Measurements from ENCODE around the gene ZBTB21. TPM values are rescaled to one million over a fixed set of nuclear protein-coding genes. Genes with fewer than 3 reads are reported as not detected.
A peak's percentile ranks its signal among the peaks of the same experiment; 100 is the strongest.

The ZBTB21 gene
- polyA plus RNA-seq, 1 of the 3 experiments (the other 2 are of a cell fraction): 2.9 TPM

DNA sequence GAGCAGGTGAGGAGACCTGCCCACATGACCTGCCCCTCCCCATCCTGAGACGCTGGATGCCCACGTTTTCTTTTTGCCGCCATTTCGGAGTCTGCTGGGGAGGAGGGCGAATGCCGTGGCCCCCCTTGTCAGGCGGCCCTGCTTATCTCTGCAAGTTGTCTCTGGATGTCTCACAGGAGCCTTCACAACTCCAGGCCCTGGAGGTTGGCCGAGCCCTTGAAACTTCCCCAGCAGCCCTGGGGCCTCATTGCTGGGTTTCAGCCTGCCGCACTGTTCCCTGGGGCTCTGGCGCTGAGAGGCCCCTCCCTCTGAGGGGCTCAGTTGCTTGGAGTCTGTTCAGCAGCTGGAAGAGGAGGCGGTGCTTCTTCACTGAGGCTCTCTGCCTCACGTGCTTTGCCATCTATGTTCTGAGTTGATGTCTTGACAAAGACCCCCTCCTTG, 29.8 kb upstream of the ZBTB21 start:
- ChIA-PET POLR2A (no interaction called here), CTCF (interaction anchor here (1.3 kb wide), 2 partner anchors 27 to 78 kb away, joined by 4 to 5 read pairs; no protein-coding TSS in a partner anchor)
- Histone ChIP-seq H2AFZ (ENCODE audit: low read depth) (peak overlapping the region; percentile 77; the same call in 1 of the 2 replicates), H3K79me2 (ENCODE audit: insufficient read depth) (no peaks in the 10 kb centered on the region), H3K27ac (ENCODE audit: low read depth in 2 of 2, low read length in 1 of 2) (peak overlapping the region in 1 of 2 experiments; percentile 66; a peak in 2 of 4 replicates), H4K20me1 (ENCODE audit: insufficient read depth) (no peaks in the 10 kb centered on the region), H3K4me2 (0 out of 2 replicates have a peak overlapping the region, but pooled peaks have one; percentile 28), H3K27me3 (ENCODE audit: insufficient read depth) (no peaks in the 10 kb centered on the region), H3K4me1 (ENCODE audit: control insufficient read depth in 1 of 2, insufficient read depth in 2 of 2, low read depth in 1 of 2, low read length in 1 of 2) (peaks cover 0 to 12% of the 10 kb centered on the region in 2 experiments; a peak in 2 of 4 replicates), H3K36me3 (replicated peaks in 1 of 2; ENCODE audit: control insufficient read depth in 1 of 2, insufficient read depth in 2 of 2, low read length in 1 of 2) (no peaks in the 10 kb centered on the region), H3K9me3 (no peaks in the 10 kb centered on the region), H3K9me2 (no peaks in the 10 kb centered on the region), H3K9ac (peak overlapping the region; percentile 37; the same call in 1 of the 2 replicates), H3F3A (replicated peaks; ENCODE audit: insufficient read depth) (peaks cover 3% of the 10 kb centered on the region), H3K4me3 (ENCODE audit: low read depth in 2 of 2, low read length in 1 of 2) (no peak overlapping the region)
- no peak for TF ChIP-seq TEAD4 (IDR thresholded peaks at IDR 0.05; ENCODE audit: borderline replicate concordance, insufficient read depth)
- no peak for TF ChIP-seq CTCF (IDR thresholded peaks at IDR 0.05)
- no peak for TF ChIP-seq RXRA (IDR thresholded peaks at IDR 0.05; ENCODE audit: borderline replicate concordance, low read depth)
- TF ChIP-seq RAD21 (IDR thresholded peaks at IDR 0.05; ENCODE audit: low read length): no peak
- TF ChIP-seq, protein P1, sequence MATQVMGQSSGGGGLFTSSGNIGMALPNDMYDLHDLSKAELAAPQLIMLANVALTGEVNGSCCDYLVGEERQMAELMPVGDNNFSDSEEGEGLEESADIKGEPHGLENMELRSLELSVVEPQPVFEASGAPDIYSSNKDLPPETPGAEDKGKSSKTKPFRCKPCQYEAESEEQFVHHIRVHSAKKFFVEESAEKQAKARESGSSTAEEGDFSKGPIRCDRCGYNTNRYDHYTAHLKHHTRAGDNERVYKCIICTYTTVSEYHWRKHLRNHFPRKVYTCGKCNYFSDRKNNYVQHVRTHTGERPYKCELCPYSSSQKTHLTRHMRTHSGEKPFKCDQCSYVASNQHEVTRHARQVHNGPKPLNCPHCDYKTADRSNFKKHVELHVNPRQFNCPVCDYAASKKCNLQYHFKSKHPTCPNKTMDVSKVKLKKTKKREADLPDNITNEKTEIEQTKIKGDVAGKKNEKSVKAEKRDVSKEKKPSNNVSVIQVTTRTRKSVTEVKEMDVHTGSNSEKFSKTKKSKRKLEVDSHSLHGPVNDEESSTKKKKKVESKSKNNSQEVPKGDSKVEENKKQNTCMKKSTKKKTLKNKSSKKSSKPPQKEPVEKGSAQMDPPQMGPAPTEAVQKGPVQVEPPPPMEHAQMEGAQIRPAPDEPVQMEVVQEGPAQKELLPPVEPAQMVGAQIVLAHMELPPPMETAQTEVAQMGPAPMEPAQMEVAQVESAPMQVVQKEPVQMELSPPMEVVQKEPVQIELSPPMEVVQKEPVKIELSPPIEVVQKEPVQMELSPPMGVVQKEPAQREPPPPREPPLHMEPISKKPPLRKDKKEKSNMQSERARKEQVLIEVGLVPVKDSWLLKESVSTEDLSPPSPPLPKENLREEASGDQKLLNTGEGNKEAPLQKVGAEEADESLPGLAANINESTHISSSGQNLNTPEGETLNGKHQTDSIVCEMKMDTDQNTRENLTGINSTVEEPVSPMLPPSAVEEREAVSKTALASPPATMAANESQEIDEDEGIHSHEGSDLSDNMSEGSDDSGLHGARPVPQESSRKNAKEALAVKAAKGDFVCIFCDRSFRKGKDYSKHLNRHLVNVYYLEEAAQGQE (IDR thresholded peaks at IDR 0.05; ENCODE audit: low read depth, low read length): no peak
- no peak for TF ChIP-seq MAX (IDR thresholded peaks at IDR 0.05; ENCODE audit: low read depth)
- TF ChIP-seq, protein P2, sequence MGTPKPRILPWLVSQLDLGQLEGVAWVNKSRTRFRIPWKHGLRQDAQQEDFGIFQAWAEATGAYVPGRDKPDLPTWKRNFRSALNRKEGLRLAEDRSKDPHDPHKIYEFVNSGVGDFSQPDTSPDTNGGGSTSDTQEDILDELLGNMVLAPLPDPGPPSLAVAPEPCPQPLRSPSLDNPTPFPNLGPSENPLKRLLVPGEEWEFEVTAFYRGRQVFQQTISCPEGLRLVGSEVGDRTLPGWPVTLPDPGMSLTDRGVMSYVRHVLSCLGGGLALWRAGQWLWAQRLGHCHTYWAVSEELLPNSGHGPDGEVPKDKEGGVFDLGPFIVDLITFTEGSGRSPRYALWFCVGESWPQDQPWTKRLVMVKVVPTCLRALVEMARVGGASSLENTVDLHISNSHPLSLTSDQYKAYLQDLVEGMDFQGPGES (IDR thresholded peaks at IDR 0.05; ENCODE audit: low read depth, low read length): no peak
- TF ChIP-seq ELF1 (IDR thresholded peaks at IDR 0.05): no peak
- TF ChIP-seq GATA2 (CRISPR knock-in tag; IDR thresholded peaks at IDR 0.05): no peak
- WGBS (ENCODE audit: low lambda C conversion rate): 10% methylated on average over 2 of the region's 12 CpGs
- no peak for DNase-seq
